SK-N-SH (cell line): ENCODE data around the gene PZP. TPM values are rescaled to one million over a fixed set of nuclear protein-coding genes. Genes with fewer than 3 reads are reported as not detected.

Source experiments
- CTCF ChIA-PET: fragments of 300-600, 350-600 bp; formaldehyde crosslinking; extraction: SDS; loops from one replicate; lab custom pipeline; 2021; lab: Yijun Ruan, JAX
- POLR2A ChIA-PET: fragments of 350-600 bp; sonication (Branson Sonifier 250); formaldehyde crosslinking; extraction: SDS; loops from one replicate; lab custom pipeline; 2020; ENCODE audit warnings: antibody characterized with exemption, inconsistent platforms; lab: Yijun Ruan, JAX
- DNase-seq: peaks from one replicate; pipeline ENCODE4 v3.0.0; 2012
- H2AFZ ChIP-seq: fragments of 200-600 bp; sonication (generic); 2 replicates; pipeline ENCODE4 v1.8.1; 2016; ENCODE audit warnings: antibody characterized with exemption, mild to moderate bottlenecking, low read depth
- H3F3A ChIP-seq: fragments of 200-600 bp; sonication (generic); replicated peaks from 2 replicates; pipeline ENCODE3; 2016; ENCODE audit warnings: antibody characterized with exemption, mild to moderate bottlenecking; ENCODE audit not compliant: insufficient read depth
- H3K27ac ChIP-seq, 2 experiments: fragments of 200-500 bp in 1 of 2; fragments of 200-600 bp in 1 of 2; sonication (Bioruptor generic) in 1 of 2; sonication (generic), shearing (Covaris generic) in 1 of 2; 2 replicates each; pipeline versions ENCODE4 v1.5.1 to v1.6.1; 2014 to 2016; ENCODE audit warnings: low read depth in 2 of 2, inconsistent platforms in 1 of 2, low read length in 1 of 2, mild to moderate bottlenecking in 1 of 2, mixed read lengths in 1 of 2
- H3K27me3 ChIP-seq: fragments of 200-600 bp; sonication (generic), shearing (Covaris generic); 2 replicates; pipeline ENCODE4 v1.6.1; 2016; ENCODE audit warnings: mixed run types; ENCODE audit not compliant: insufficient read depth
- H3K36me3 ChIP-seq, 2 experiments: fragments of 200-500 bp in 1 of 2; fragments of 200-600 bp in 1 of 2; sonication (Bioruptor generic) in 1 of 2; sonication (generic) in 1 of 2; replicated peaks in 1 of 2; 2 replicates each; pipeline versions ENCODE3 to v1.5.1; 2014 to 2016; ENCODE audit warnings: low read length in 1 of 2, mild to moderate bottlenecking in 1 of 2; ENCODE audit not compliant: insufficient read depth in 2 of 2, control insufficient read depth in 1 of 2
- H3K4me1 ChIP-seq, 2 experiments: fragments of 200-500 bp in 1 of 2; fragments of 200-600 bp in 1 of 2; sonication (Bioruptor generic) in 1 of 2; sonication (generic), shearing (Covaris generic) in 1 of 2; 2 replicates each; pipeline versions ENCODE4 v1.5.1 to v1.6.1; 2014 to 2016; ENCODE audit warnings: low read depth in 1 of 2, low read length in 1 of 2, mixed run types in 1 of 2; ENCODE audit not compliant: insufficient read depth in 2 of 2, control insufficient read depth in 1 of 2
- H3K4me2 ChIP-seq: fragments of 200-600 bp; sonication (generic), shearing (Covaris generic); 2 replicates; pipeline ENCODE4 v1.6.1; 2017; ENCODE audit warnings: mixed run types
- H3K4me3 ChIP-seq, 2 experiments: fragments of 200-500 bp in 1 of 2; fragments of 200-600 bp in 1 of 2; sonication (Bioruptor generic) in 1 of 2; sonication (generic), shearing (Covaris generic) in 1 of 2; 2 replicates each; pipeline versions ENCODE4 v1.5.1 to v1.8.1; 2014 to 2016; ENCODE audit warnings: low read depth in 2 of 2, inconsistent platforms in 1 of 2, low read length in 1 of 2, mild to moderate bottlenecking in 1 of 2, mixed read lengths in 1 of 2, moderate library complexity in 1 of 2
- H3K79me2 ChIP-seq: fragments of 200-600 bp; sonication (generic); 2 replicates; pipeline ENCODE4 v1.8.1; 2017; ENCODE audit warnings: mild to moderate bottlenecking; ENCODE audit not compliant: insufficient read depth
- H3K9ac ChIP-seq: fragments of 200-600 bp; sonication (generic); 2 replicates; pipeline ENCODE4 v1.6.1; 2017; ENCODE audit warnings: mixed run types
- H3K9me2 ChIP-seq: fragments of 200-600 bp; sonication (generic); 2 replicates; pipeline ENCODE4 v1.6.1; 2017; ENCODE audit warnings: mixed run types
- H3K9me3 ChIP-seq: fragments of 200-600 bp; sonication (generic); 2 replicates; pipeline ENCODE4 v1.6.1; 2017; ENCODE audit warnings: mixed run types, mild to moderate bottlenecking, moderate library complexity
- H4K20me1 ChIP-seq: fragments of 200-600 bp; sonication (generic); 2 replicates; pipeline ENCODE4 v1.6.1; 2017; ENCODE audit warnings: mild to moderate bottlenecking, mixed run types; ENCODE audit not compliant: insufficient read depth
- ELF1 ChIP-seq: IDR thresholded peaks from 2 replicates; pipeline ENCODE4 v1.4.0; 2012
- EZH2phosphoT487 ChIP-seq: fragments of 200-600 bp; sonication (generic); IDR thresholded peaks from 2 replicates; pipeline ENCODE4 v1.6.1; 2017; ENCODE audit warnings: low read depth, mixed run types, mild to moderate bottlenecking, antibody characterized with exemption, moderate library complexity, borderline replicate concordance
- GABPA ChIP-seq: IDR thresholded peaks from 2 replicates; pipeline ENCODE4 v1.4.0; 2012; ENCODE audit warnings: low read depth, mild to moderate bottlenecking
- IRF3 ChIP-seq: fragments of 150-350 bp; IDR thresholded peaks from 2 replicates; pipeline ENCODE4 v1.6.1; 2016; ENCODE audit warnings: mild to moderate bottlenecking, low read depth, low read length
- MXI1 ChIP-seq: IDR thresholded peaks from 2 replicates; pipeline ENCODE4 v1.6.1; 2012; ENCODE audit warnings: mild to moderate bottlenecking, low read depth, low read length, improper control_type of control experiment
- NFIC ChIP-seq: IDR thresholded peaks from 2 replicates; pipeline ENCODE4 v1.4.0; 2012; ENCODE audit warnings: borderline replicate concordance
- POLR2AphosphoS5 ChIP-seq: IDR thresholded peaks from 2 replicates; pipeline ENCODE4 v1.6.1; 2012; ENCODE audit warnings: low read depth, low read length
- REST ChIP-seq: IDR thresholded peaks from 2 replicates; pipeline ENCODE4 v1.6.1; 2012; ENCODE audit warnings: mild to moderate bottlenecking, low read depth, low read length, moderate library complexity
- RFX5 ChIP-seq: IDR thresholded peaks from 2 replicates; pipeline ENCODE4 v1.6.1; 2012; ENCODE audit warnings: mild to moderate bottlenecking, improper control_type of control experiment, low read length
- SIN3A ChIP-seq: IDR thresholded peaks from 2 replicates; pipeline ENCODE4 v1.6.1; 2012; ENCODE audit warnings: low read depth, mild to moderate bottlenecking, low read length, moderate library complexity, borderline replicate concordance
- SMC3 ChIP-seq: IDR thresholded peaks from 2 replicates; pipeline ENCODE4 v1.6.1; 2012; ENCODE audit warnings: low read depth, low read length, improper control_type of control experiment
- TAF1 ChIP-seq: IDR thresholded peaks from 2 replicates; pipeline ENCODE4 v1.6.1; 2012; ENCODE audit warnings: low read depth, mild to moderate bottlenecking, low read length, moderate library complexity, borderline replicate concordance
- TCF12 ChIP-seq: IDR thresholded peaks from 2 replicates; pipeline ENCODE4 v1.4.0; 2012
- USF1 ChIP-seq: IDR thresholded peaks from 2 replicates; pipeline ENCODE4 v1.4.0; 2012; ENCODE audit warnings: low read depth, borderline replicate concordance
- USF2 ChIP-seq: fragments of 150-350 bp; IDR thresholded peaks from 2 replicates; pipeline ENCODE4 v1.6.1; 2017; ENCODE audit warnings: antibody characterized with exemption, low read length, low read depth, borderline replicate concordance
- WGBS: methylation state at CpG from one replicate; pipeline ENCODE4 v1.1.6; 2017; ENCODE audit warnings: low lambda C conversion rate; 5-methylcytosine and 5-hydroxymethylcytosine counted together
- polyA plus RNA-seq, 3 experiments: library from polyadenylated mRNA; depleted of rRNA; stranded (reverse); fragments of >200 nt; gene quantifications; 2 replicates each; pipeline ENCODE4 v1.2.3, GENCODE V29; 2012

The PZP gene
- polyA plus RNA-seq, 1 of the 3 experiments (the other 2 are of a cell fraction) = not detected

- Histone ChIP-seq H3K36me3 (no peaks in the 10 kb centered on the region), H3K4me1 (no peaks in the 10 kb centered on the region), H3K4me3 (no peak overlapping the region; a peak in 1 of 4 replicates), H3F3A (no peaks in the 10 kb centered on the region), H3K79me2 (no peaks in the 10 kb centered on the region), H3K9me2 (no peaks in the 10 kb centered on the region), H2AFZ (no peak overlapping the region), H3K4me2 (no peak overlapping the region), H3K27me3 (no peaks in the 10 kb centered on the region), H3K9me3 (no peaks in the 10 kb centered on the region), H3K27ac (no peak overlapping the region), H4K20me1 (no peaks in the 10 kb centered on the region), H3K9ac (no peak overlapping the region)
- CTCF ChIA-PET = no interaction called here
- TF ChIP-seq MXI1 = no peak
- DNase-seq = no peak
- 35% methylated on average over 3 of the region's 3 CpGs for WGBS
- POLR2A ChIA-PET = no interaction called here
Observed at GRCh38 chr12:9122091-9122609, 86.0 kb downstream of the PZP start.

- TF ChIP-seq TAF1 (no peak), USF2 (no peak), NFIC (no peak), SMC3 (no peak), POLR2AphosphoS5 (no peak), USF1 (no peak), EZH2phosphoT487 (no peak), SIN3A (no peak), ELF1 (no peak), TCF12 (no peak), RFX5 (no peak), GABPA (no peak), IRF3 (no peak), REST (no peak)
- POLR2A ChIA-PET = no interaction called here
- WGBS = 48% methylated on average over 10 of the region's 10 CpGs
Observed at GRCh38 chr12:9120487-9121184, 87.6 kb downstream of the PZP start.

More at GRCh38 chr12:9120487-9121184, 87.6 kb downstream of the PZP start:
- Histone ChIP-seq H3K9me3 (no peaks in the 10 kb centered on the region), H3K36me3 (no peaks in the 10 kb centered on the region), H3K9me2 (no peaks in the 10 kb centered on the region), H4K20me1 (no peaks in the 10 kb centered on the region), H3K9ac (no peak overlapping the region), H3K27me3 (no peaks in the 10 kb centered on the region), H3F3A (no peaks in the 10 kb centered on the region), H3K4me3 (no peak overlapping the region), H3K79me2 (no peaks in the 10 kb centered on the region), H3K4me1 (no peaks in the 10 kb centered on the region), H3K27ac (no peak overlapping the region), H3K4me2 (no peak overlapping the region), H2AFZ (no peak overlapping the region)
- no peak for DNase-seq
- CTCF ChIA-PET = no interaction called here
